Endodermal cell (in vitro differentiated cells): ENCODE data around the gene CLBA1. TPM values are rescaled to one million over a fixed set of nuclear protein-coding genes. Genes with fewer than 3 reads are reported as not detected.
"Not testable (repeated sequence)": the region's sequence is repeated elsewhere in the genome, so short reads cannot be mapped to it uniquely, and the experiment has no call there.

Source experiments
- DNase-seq: peaks from one replicate; pipeline ENCODE4 v3.0.0-alpha.2; 2017
- H3K27ac ChIP-seq: 2 replicates; pipeline ENCODE4 v1.5.1; 2013; ENCODE audit warnings: mild to moderate bottlenecking, low read depth, low read length, moderate library complexity
- H3K27me3 ChIP-seq: 2 replicates; pipeline ENCODE4 v1.6.1; 2013; ENCODE audit warnings: mild to moderate bottlenecking, low read length, moderate library complexity; ENCODE audit not compliant: insufficient read depth, control insufficient read depth, poor library complexity, severe bottlenecking
- H3K36me3 ChIP-seq: 2 replicates; pipeline ENCODE4 v1.7.0; 2013; ENCODE audit warnings: mild to moderate bottlenecking, low read length, moderate library complexity; ENCODE audit not compliant: control insufficient read depth, insufficient read depth
- H3K4me1 ChIP-seq: one replicate; pipeline ENCODE4 v1.7.0; 2013; ENCODE audit warnings: low read length; ENCODE audit not compliant: control insufficient read depth, insufficient read depth
- H3K4me3 ChIP-seq: 2 replicates; pipeline ENCODE4 v1.5.1; 2013; ENCODE audit warnings: mild to moderate bottlenecking, low read length, moderate library complexity
- H3K9ac ChIP-seq: 2 replicates; pipeline ENCODE4 v1.6.1; 2013; ENCODE audit warnings: mild to moderate bottlenecking, low read length, moderate library complexity; ENCODE audit not compliant: poor library complexity, severe bottlenecking; ENCODE audit errors: extremely low read depth
- H3K9me3 ChIP-seq: 2 replicates; pipeline ENCODE4 v1.6.1; 2013; ENCODE audit warnings: mild to moderate bottlenecking, low read length, moderate library complexity; ENCODE audit not compliant: control insufficient read depth
- H3K27ac Mint-ChIP-seq: 2 replicates; pipeline ENCODE4 v1.8.0; 2020; ENCODE audit warnings: mixed read lengths
- H3K27me3 Mint-ChIP-seq: 2 replicates; pipeline ENCODE4 v1.8.0; 2021; ENCODE audit warnings: mild to moderate bottlenecking, mixed read lengths; ENCODE audit not compliant: insufficient read depth
- H3K36me3 Mint-ChIP-seq: 2 replicates; pipeline ENCODE4 v1.8.0; 2020; ENCODE audit warnings: low read depth, mixed read lengths
- H3K4me1 Mint-ChIP-seq: 2 replicates; pipeline ENCODE4 v1.8.0; 2020; ENCODE audit warnings: mixed read lengths
- H3K4me3 Mint-ChIP-seq: 2 replicates; pipeline ENCODE4 v1.8.0; 2020; ENCODE audit warnings: mild to moderate bottlenecking, moderate library complexity, mixed read lengths
- H3K9me3 Mint-ChIP-seq: 2 replicates; pipeline ENCODE4 v1.8.0; 2020; ENCODE audit warnings: mild to moderate bottlenecking, mixed read lengths
- WGBS, 2 experiments: methylation state at CpG; one replicate each; pipeline versions ENCODE4 v1.1.5 to v1.1.7; 2013; ENCODE audit warnings: missing lambda C conversion rate in 2 of 2, mixed read lengths in 1 of 2; ENCODE audit not compliant: insufficient coverage in 1 of 2, insufficient read length in 1 of 2; 5-methylcytosine and 5-hydroxymethylcytosine counted together
- total RNA-seq, 2 donors: library from RNA; stranded (reverse); fragmentation: NEBNext Ultra II Directional in 1 of 2; extraction: Animal tissue kit (Norgen Biotek cat#: 25700) in 1 of 2; gene quantifications; 2 replicates in 1 of 2; 3 replicates in 1 of 2; pipeline ENCODE4 v1.2.1, GENCODE V29; 2021

The CLBA1 gene
- total RNA-seq, 2 donors from 2014 or later = 11.2 to 12.5 TPM

GRCh38 chr14:104944016-104944308 is 41.6 kb upstream of the CLBA1 start:
- not testable (repeated sequence) for H3K9ac ChIP-seq, H3K36me3 ChIP-seq, H3K36me3 Mint-ChIP-seq, H3K4me3 Mint-ChIP-seq, H3K27ac Mint-ChIP-seq, H3K4me1 ChIP-seq, DNase-seq, H3K4me1 Mint-ChIP-seq, H3K9me3 Mint-ChIP-seq, H3K9me3 ChIP-seq, H3K4me3 ChIP-seq, H3K27ac ChIP-seq
- peaks cover 16% of the 10 kb centered on the region for H3K27me3 Mint-ChIP-seq
- 85 to 91% methylated on average over 5 to 6 of the region's 6 CpGs for WGBS, 2 experiments
- H3K27me3 ChIP-seq = peaks cover 13% of the 10 kb centered on the region

- not testable (repeated sequence) for H3K9me3 ChIP-seq, DNase-seq, H3K4me1 Mint-ChIP-seq
Observed at GRCh38 chr14:104944436-104945205, 41.0 kb upstream of the CLBA1 start.

DNA sequence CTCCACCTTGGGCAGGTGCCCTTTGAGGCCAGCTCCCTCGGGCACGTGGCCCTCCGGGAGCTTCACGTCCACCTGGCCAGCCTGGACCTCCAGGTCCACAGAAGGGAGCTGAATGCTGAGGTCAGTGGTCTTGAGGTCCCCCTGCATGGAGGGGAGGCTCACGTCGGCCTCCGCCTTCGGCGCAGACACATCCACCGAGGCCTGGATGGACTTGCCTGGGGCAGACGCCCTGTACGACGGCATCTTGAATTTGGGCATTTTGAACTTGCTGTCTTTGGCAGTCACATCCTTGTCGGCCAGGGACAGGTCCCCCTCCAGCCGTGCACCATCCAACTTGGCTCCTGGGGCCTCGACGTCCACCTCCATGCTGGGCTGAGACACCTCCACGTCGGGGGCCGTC is 40.3 kb upstream of the CLBA1 start:
- H3K9me3 Mint-ChIP-seq, H3K36me3 Mint-ChIP-seq, H3K4me1 Mint-ChIP-seq, DNase-seq, H3K4me3 ChIP-seq, H3K27ac ChIP-seq, H3K27me3 ChIP-seq, H3K27me3 Mint-ChIP-seq, H3K4me1 ChIP-seq, H3K4me3 Mint-ChIP-seq, H3K9ac ChIP-seq, H3K36me3 ChIP-seq, H3K9me3 ChIP-seq, H3K27ac Mint-ChIP-seq: not testable (repeated sequence)
- 96% methylated on average over 17 to 20 of the region's 20 CpGs for WGBS, 2 experiments

More at GRCh38 chr14:104944436-104945205, 41.0 kb upstream of the CLBA1 start:
- not testable (repeated sequence) for H3K27ac ChIP-seq, H3K27me3 Mint-ChIP-seq, H3K9ac ChIP-seq, H3K27ac Mint-ChIP-seq, H3K4me3 Mint-ChIP-seq, H3K4me3 ChIP-seq, H3K36me3 Mint-ChIP-seq, H3K27me3 ChIP-seq, H3K36me3 ChIP-seq, H3K9me3 Mint-ChIP-seq, H3K4me1 ChIP-seq
- 92 to 93% methylated on average over 25 to 29 of the region's 29 CpGs for WGBS, 2 experiments

- H3K36me3 ChIP-seq, H3K27me3 Mint-ChIP-seq, H3K4me1 ChIP-seq, DNase-seq, H3K9ac ChIP-seq, H3K4me3 Mint-ChIP-seq, H3K36me3 Mint-ChIP-seq, H3K9me3 Mint-ChIP-seq, H3K9me3 ChIP-seq, H3K4me3 ChIP-seq, H3K27me3 ChIP-seq, H3K27ac ChIP-seq, H3K4me1 Mint-ChIP-seq, H3K27ac Mint-ChIP-seq: not testable (repeated sequence)
- WGBS, 2 experiments = 92 to 96% methylated on average over 33 to 43 of the region's 43 CpGs
Observed at GRCh38 chr14:104945986-104946965, 39.3 kb upstream of the CLBA1 start.

- H3K4me1 ChIP-seq, H3K4me3 Mint-ChIP-seq, H3K4me1 Mint-ChIP-seq, H3K9me3 Mint-ChIP-seq, H3K9me3 ChIP-seq, H3K27me3 ChIP-seq, H3K27ac ChIP-seq, DNase-seq, H3K27me3 Mint-ChIP-seq, H3K9ac ChIP-seq, H3K4me3 ChIP-seq, H3K36me3 Mint-ChIP-seq, H3K36me3 ChIP-seq, H3K27ac Mint-ChIP-seq: not testable (repeated sequence)
- 94 to 100% methylated on average over 9 to 13 of the region's 13 CpGs for WGBS, 2 experiments
Observed at GRCh38 chr14:104947201-104947600, 38.4 kb upstream of the CLBA1 start.

GRCh38 chr14:104947881-104948735 is 37.5 kb upstream of the CLBA1 start:
- not testable (repeated sequence) for H3K36me3 Mint-ChIP-seq, H3K27me3 Mint-ChIP-seq, H3K27me3 ChIP-seq, H3K4me3 ChIP-seq, H3K4me3 Mint-ChIP-seq, H3K9me3 Mint-ChIP-seq, H3K9me3 ChIP-seq, H3K27ac ChIP-seq, H3K9ac ChIP-seq, H3K4me1 Mint-ChIP-seq, DNase-seq, H3K36me3 ChIP-seq, H3K27ac Mint-ChIP-seq, H3K4me1 ChIP-seq
- WGBS, 2 experiments = 93 to 94% methylated on average over 24 to 35 of the region's 35 CpGs
